Thoracic aorta (tissue), 2 donors: ENCODE measurements around the gene CD14. TPM values are rescaled to one million over a fixed set of nuclear protein-coding genes. Genes with fewer than 3 reads are reported as not detected.
A peak's percentile ranks its signal among the peaks of the same experiment; 100 is the strongest.
"Not testable (repeated sequence)": the region's sequence is repeated elsewhere in the genome, so short reads cannot be mapped to it uniquely, and the experiment has no call there.

Experiments used
- ATAC-seq: fragments of 150-250 bp; one replicate; pipeline ENCODE4 v1.8.0; 2017; ENCODE audit warnings: low read depth; ENCODE audit not compliant: insufficient number of reproducible peaks, low FRiP score
- DNase-seq: peaks from one replicate; pipeline ENCODE4 v3.0.0-alpha.2; 2020; ENCODE audit warnings: low spot score
- H3K27ac ChIP-seq, 2 donors: fragments of 200-600 bp; sonication (generic); 1 replicate in 1 of 2; 2 replicates in 1 of 2; pipeline ENCODE4 v1.5.1; 2016; ENCODE audit warnings: mild to moderate bottlenecking in 2 of 2, moderate library complexity in 2 of 2
- H3K27me3 ChIP-seq: fragments of 200-600 bp; sonication (generic); replicated peaks from 2 replicates; pipeline ENCODE4 v1.6.0; 2016; ENCODE audit warnings: mild to moderate bottlenecking; ENCODE audit not compliant: insufficient read depth
- H3K36me3 ChIP-seq: fragments of 200-600 bp; sonication (generic); one replicate; pipeline ENCODE4 v1.5.1; 2016
- H3K4me1 ChIP-seq, 2 donors: fragments of 200-600 bp; sonication (generic); 1 replicate in 1 of 2; 2 replicates in 1 of 2; pipeline versions ENCODE4 v1.5.1 to v1.6.0; 2016; ENCODE audit warnings: low read depth in 2 of 2, mild to moderate bottlenecking in 1 of 2; ENCODE audit not compliant: control insufficient read depth in 1 of 2
- H3K4me3 ChIP-seq: fragments of 200-600 bp; sonication (generic); 2 replicates; pipeline ENCODE4 v1.5.1; 2016; ENCODE audit warnings: mild to moderate bottlenecking
- H3K9me3 ChIP-seq: fragments of 200-600 bp; sonication (generic); 2 replicates; pipeline ENCODE4 v1.5.1; 2016
- total RNA-seq, 2 donors: library from RNA; depleted of rRNA; stranded (reverse); fragments of >200 nt; gene quantifications; one replicate each; pipeline versions ENCODE4 v1.1.0 to v1.2.3, GENCODE V29; 2016
- TF ChIP-seq, protein P1 (sequence below): fragments of 200-600 bp; sonication (generic); IDR thresholded peaks from one replicate; pipeline ENCODE4 v1.5.1; 2019; ENCODE audit warnings: antibody characterized with exemption

CD14 gene
- total RNA-seq, 2 donors from 2014 or later = 96.6 to 235 TPM

DNA sequence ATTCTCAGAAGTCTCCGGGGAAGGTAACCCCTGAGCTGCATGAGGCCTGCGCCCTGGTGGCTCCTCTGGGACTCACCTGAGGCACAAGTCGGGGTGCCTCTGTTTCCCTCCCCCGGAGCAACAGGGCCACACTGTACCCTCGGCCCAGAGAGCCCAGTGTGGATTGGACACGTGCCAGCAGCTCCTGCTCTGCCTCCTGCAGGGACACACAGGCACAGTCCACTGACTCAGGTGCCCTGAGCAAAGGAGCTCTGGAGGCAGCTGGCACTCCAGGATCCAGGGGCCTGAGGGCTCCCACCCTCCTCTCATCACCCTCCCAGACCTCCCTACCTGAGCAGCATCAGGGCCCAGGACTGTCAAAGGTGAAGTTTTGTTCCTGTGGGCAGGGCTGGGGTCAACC lies 38.8 kb downstream of the CD14 start:
- DNase-seq = no peak
- Histone ChIP-seq H3K4me3 (no peak overlapping the region), H3K27me3 (no peaks in the 10 kb centered on the region), H3K9me3 (no peaks in the 10 kb centered on the region), H3K4me1 (peaks cover 6 to 18% of the 10 kb centered on the region in 2 donors), H3K36me3 (no peaks in the 10 kb centered on the region), H3K27ac (no peak overlapping the region)
- TF ChIP-seq, protein P1, sequence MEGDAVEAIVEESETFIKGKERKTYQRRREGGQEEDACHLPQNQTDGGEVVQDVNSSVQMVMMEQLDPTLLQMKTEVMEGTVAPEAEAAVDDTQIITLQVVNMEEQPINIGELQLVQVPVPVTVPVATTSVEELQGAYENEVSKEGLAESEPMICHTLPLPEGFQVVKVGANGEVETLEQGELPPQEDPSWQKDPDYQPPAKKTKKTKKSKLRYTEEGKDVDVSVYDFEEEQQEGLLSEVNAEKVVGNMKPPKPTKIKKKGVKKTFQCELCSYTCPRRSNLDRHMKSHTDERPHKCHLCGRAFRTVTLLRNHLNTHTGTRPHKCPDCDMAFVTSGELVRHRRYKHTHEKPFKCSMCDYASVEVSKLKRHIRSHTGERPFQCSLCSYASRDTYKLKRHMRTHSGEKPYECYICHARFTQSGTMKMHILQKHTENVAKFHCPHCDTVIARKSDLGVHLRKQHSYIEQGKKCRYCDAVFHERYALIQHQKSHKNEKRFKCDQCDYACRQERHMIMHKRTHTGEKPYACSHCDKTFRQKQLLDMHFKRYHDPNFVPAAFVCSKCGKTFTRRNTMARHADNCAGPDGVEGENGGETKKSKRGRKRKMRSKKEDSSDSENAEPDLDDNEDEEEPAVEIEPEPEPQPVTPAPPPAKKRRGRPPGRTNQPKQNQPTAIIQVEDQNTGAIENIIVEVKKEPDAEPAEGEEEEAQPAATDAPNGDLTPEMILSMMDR = no peak
- ATAC-seq = no peak

DNA sequence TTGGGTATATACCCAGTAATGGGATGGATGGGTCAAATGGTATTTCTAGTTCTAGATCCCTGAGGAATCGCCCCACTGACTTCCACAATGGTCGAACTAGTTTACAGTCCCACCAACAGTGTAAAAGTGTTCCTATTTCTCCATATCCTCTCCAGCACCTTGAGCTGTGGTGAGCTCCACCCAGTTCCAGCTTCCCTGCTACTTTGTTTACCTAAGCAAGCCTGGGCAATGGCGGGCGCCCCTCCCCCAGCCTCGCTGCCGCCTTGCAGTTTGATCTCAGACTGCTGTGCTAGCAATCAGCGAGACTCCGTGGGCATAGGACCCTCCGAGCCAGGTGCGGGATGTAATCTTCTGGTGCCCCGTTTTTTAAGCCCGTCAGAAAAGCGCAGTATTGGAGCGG lies 39.9 kb downstream of the CD14 start:
- not testable (repeated sequence) for DNase-seq, H3K27ac ChIP-seq, H3K36me3 ChIP-seq, ATAC-seq, H3K4me3 ChIP-seq, H3K9me3 ChIP-seq, H3K27me3 ChIP-seq
- peaks cover 8 to 24% of the 10 kb centered on the region in 2 donors for H3K4me1 ChIP-seq

DNA sequence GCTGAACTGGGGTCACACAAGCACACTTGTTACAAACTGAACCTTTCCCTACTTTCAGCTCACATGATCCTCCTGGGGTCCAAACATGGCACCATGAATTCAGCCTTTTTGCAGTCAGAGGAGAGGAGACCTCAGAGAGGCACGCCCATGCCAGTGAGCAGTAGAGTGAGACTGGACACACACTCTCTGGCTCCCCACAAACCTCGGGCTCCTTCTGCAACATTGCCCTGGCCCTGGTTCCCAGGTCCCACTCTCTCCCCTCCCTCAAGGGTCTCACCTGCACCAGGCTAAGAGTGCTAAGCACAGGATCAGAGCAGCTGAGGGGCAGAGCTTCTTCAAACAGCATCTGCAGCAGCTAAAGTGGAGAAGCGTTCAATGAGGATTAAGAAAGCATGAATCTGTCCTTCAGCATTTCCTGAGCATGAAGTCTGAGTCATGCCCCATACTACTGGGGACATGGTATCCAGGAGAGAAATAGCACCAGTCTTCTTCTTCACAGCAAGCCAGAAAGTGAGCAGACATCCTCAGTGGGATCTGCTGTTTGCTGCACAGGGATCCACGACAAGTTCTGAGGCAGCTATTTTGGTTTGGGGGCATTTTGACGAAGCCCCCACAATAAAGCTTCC lies 41.1 kb downstream of the CD14 start:
- H3K36me3 ChIP-seq = no peaks in the 10 kb centered on the region
- no peak overlapping the region for H3K27ac ChIP-seq
- TF ChIP-seq, protein P1 = no peak
- DNase-seq (no peak), ATAC-seq (no peak)
- H3K9me3 ChIP-seq = no peaks in the 10 kb centered on the region
- no peaks in the 10 kb centered on the region for H3K27me3 ChIP-seq
- peaks cover 8 to 24% of the 10 kb centered on the region in 2 donors for H3K4me1 ChIP-seq
- peak overlapping the region; percentile 37 for H3K4me3 ChIP-seq

DNA sequence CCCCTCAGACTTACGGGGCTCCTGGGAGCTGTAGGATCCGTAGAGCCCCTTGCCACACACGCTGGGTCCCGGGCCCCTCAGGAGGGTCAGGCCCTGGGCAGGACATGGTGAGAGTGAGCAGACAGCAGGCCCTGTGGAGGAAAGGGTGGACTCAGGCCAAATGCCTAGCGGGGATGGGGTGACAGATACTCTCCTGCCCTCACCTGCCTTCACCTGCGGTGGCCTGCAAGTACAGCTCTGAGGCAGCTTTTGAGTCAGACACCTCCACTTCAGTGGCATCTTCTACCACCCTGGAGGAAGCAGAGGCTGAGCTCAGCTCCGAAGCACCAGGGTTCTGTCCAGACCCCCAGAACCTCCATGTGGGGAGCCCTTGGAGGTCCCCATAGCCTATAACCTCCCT lies 42.1 kb downstream of the CD14 start:
- Histone ChIP-seq H3K4me3 (no peak overlapping the region), H3K9me3 (no peaks in the 10 kb centered on the region), H3K27ac (peak overlapping the region in 1 of 2 donors; percentile 10), H3K36me3 (no peaks in the 10 kb centered on the region), H3K4me1 (peaks cover 8 to 16% of the 10 kb centered on the region in 2 donors), H3K27me3 (no peaks in the 10 kb centered on the region)
- TF ChIP-seq, protein P1 = no peak
- DNase-seq (no peak), ATAC-seq (no peak)

DNA sequence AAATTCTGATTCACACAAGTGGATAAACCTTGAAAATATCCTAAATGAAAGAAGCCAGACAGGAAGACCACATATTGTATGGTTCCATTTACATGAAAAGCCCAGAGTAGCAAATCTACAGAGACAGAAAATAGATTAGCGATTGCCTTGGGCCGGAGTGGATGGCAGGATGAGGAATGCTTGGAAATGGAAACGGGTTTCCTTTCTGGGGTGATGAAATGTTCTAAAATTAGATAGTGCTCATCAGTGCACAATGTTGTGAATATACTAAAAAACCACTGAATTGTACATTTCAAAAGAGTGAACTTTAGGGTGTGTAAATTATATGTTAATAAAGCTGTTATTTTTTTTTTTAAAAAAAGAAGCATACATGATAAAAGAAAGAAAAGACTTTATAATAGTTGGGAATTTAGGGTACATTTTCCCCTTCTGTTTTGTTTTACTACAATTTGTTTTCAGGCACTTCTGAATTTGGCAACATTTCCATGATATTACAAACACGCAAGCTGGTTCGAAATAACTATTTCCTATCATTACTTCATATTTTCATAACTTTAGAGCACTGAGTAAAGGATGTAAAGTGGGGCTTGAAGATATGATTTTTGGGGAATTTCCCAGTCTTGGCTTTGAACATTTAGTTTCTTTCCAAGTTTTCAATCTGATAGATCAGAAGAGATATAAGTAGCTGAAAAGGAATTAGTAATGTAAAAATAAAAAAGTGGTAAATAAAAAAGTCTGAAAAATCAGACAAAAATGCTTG lies 44.5 kb downstream of the CD14 start:
- Histone ChIP-seq H3K27ac (peak overlapping the region; percentile 1 to 32), H3K4me1 (peaks cover 8 to 13% of the 10 kb centered on the region in 2 donors), H3K9me3 (no peaks in the 10 kb centered on the region), H3K36me3 (no peaks in the 10 kb centered on the region), H3K27me3 (no peaks in the 10 kb centered on the region), H3K4me3 (no peak overlapping the region)
- ATAC-seq (no peak), DNase-seq (no peak)
- TF ChIP-seq, protein P1 = no peak
